ENCODE results near the gene ATR.

The ATR gene

DNA sequence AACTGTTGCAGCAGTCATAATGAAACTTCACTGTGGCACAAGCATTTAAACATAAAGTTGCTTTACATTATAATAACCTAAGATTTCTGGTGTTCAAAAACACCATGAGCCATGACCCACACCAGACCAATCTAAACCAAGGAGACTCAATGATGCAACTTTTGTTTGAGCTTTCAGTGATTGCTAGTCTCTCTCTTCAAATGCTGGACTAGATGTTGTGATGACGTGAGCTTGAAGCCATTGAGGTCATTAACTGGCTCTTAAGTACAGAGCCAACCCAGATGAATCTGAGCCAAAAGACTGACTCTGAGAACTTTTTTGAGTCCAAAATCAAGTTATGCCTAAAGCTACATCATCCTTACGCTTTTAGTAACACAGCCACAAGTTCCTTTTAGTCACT is 36.5 kb downstream of the ATR start:
- TF ChIP-seq CTCF (IDR thresholded peaks at IDR 0.05; ENCODE audit: low read depth, low read length) = no peak
- no peak for DNase-seq (ENCODE audit: extremely low read depth, low read depth)

DNA sequence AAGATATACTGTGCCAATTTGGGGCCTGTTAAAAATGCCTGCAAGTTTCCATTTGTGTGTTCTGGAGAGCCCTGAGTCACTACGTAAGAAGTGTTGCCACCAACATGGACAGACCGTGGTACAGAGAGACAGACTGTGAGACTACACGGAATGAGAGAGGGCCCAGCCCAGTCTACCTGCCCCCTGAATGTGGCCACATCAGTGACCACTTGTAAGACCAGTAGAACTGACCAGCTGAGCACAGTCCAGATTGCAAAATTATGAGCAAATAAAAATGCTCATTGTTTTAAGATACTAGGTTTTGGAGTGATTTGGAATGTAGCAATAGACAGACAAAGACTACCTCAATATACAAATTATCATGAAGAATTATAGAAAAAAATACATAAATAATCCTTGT is 42.0 kb downstream of the ATR start:
- DNase-seq (ENCODE audit: extremely low read depth, low read depth) = no peak
- no peak for TF ChIP-seq CTCF (IDR thresholded peaks at IDR 0.05; ENCODE audit: low read depth, low read length)

- TF ChIP-seq CTCF (IDR thresholded peaks at IDR 0.05; ENCODE audit: low read depth, low read length) = no peak
- DNase-seq (ENCODE audit: extremely low read depth, low read depth) = no peak
Measured at GRCh38 chr3:142534543-142534942, 44.0 kb downstream of the ATR start.

DNA sequence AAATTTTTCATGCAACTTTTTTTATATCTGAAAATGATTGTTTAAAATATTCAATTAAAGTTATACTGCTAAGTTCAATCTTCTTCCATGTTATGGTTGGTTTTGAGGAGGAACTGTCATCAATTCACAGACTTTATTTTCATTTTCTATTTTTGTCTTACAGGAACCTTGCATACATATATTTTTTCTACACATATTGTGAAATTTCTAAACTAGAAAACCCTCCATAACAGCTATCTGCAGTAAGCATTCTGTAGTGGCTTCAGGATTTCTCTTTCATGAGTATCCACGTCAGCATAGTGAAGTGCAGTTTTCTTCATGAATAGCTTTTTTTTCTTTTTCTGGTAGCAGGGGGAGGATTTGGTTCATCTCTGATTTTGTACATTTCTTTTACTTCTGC is 48.2 kb downstream of the ATR start:
- TF ChIP-seq CTCF (IDR thresholded peaks at IDR 0.05; ENCODE audit: low read depth, low read length) = no peak
- no peak for DNase-seq (ENCODE audit: extremely low read depth, low read depth)

DNA sequence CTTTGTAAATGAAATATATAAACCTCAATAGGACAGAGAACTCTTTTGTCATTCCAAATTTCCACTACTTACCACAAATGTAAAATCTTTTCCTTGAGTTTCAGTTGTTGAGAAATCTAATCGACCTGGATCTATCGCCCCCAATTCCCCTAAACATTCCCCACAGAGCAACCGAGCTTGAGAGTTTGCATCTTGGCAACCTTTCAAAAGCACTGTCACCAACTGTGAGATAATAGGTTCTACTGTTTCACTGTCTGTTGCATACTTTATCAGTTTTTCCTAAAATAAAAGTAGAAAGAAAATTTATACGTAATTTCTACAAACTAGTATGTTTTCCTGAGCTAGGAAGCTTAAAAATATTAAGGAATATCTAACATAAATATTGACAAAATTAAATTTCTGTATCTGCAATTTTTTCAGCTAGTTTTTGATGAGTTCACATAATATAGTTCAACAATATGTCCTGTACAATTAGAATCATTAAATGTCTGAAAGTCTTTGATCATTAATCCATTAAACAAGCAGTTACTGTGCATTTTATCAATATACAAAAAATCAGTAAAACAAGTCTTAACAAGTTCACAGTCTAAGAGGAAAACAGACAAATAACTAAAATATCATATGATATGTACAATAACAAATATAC is 54.5 kb downstream of the ATR start:
- no peak for TF ChIP-seq CTCF (IDR thresholded peaks at IDR 0.05; ENCODE audit: low read depth, low read length)
- no peak for DNase-seq (ENCODE audit: extremely low read depth, low read depth)

DNA sequence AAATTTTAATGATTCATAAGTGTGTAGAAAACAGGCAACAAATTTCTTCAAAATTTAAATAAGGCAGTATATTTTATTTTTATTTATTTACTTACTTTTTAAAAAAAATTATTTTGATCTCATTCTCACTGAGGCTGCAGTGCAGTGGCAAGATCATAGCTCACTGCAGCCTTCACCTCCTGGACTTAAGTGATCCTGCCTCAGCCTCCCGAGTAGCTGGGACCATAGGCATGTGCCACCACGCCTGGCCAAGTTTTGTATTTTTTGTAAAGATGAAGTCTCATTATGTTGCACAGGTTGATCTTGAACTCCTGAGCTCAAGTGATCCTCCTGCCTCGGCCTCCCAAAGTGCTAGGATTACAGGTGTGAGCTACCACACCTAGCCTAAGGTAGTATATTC is 69.5 kb downstream of the ATR start:
- DNase-seq (ENCODE audit: extremely low read depth, low read depth) = no peak
- TF ChIP-seq CTCF (IDR thresholded peaks at IDR 0.05; ENCODE audit: low read depth, low read length) = no peak

DNA sequence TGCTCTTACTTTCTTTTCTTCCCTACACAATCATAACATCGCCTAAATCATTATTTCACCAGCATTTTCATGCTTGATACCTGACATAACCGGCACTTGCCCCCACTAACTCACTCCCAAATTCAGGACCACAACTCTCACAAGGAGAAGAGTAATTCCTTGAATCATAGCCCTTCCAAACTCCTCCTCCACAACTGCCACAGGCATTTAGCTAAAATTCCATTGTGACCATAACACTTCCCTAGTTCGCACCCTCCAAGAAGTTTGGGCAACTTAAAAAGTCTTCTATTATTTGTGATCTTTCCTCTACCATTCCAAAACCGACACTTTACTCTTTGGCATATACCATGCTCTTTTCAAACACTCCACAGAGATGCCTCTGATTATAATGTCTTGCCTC is 71.3 kb downstream of the ATR start:
- no peak for DNase-seq (ENCODE audit: extremely low read depth, low read depth)
- no peak for TF ChIP-seq CTCF (IDR thresholded peaks at IDR 0.05; ENCODE audit: low read depth, low read length)

Data from AG09319 (cell line).